ENCODE measurements around the gene CLNK.

DNA sequence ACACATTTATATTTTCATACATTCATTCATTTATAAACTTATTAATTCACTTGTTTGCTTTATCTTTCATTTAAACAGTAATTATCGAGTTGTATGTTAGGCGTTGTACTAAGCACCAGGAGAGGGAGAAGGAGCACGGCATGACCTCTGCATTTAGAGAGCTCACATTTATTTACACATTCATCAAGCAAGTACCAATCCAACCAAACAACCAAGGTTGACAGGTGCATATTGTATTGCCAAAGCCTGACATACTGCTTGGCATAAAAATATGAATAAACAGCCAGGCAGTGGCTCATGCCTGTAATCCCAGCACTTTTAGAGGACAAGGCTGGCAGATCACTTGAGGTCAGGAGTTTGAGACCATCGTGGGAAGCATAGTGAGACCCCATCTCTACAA lies 37.0 kb upstream of the CLNK start:
- TF ChIP-seq EP300 (IDR thresholded peaks at IDR 0.05) (no peak), POLR2A (IDR thresholded peaks at IDR 0.05) (no peak), POLR2AphosphoS5 (IDR thresholded peaks at IDR 0.05) (no peak)
- TF ChIP-seq, protein P1, sequence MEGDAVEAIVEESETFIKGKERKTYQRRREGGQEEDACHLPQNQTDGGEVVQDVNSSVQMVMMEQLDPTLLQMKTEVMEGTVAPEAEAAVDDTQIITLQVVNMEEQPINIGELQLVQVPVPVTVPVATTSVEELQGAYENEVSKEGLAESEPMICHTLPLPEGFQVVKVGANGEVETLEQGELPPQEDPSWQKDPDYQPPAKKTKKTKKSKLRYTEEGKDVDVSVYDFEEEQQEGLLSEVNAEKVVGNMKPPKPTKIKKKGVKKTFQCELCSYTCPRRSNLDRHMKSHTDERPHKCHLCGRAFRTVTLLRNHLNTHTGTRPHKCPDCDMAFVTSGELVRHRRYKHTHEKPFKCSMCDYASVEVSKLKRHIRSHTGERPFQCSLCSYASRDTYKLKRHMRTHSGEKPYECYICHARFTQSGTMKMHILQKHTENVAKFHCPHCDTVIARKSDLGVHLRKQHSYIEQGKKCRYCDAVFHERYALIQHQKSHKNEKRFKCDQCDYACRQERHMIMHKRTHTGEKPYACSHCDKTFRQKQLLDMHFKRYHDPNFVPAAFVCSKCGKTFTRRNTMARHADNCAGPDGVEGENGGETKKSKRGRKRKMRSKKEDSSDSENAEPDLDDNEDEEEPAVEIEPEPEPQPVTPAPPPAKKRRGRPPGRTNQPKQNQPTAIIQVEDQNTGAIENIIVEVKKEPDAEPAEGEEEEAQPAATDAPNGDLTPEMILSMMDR (IDR thresholded peaks at IDR 0.05): no peak
